Measurements from ENCODE around the gene GPR61.

Gene GPR61

GRCh38 chr1:109539676-109540075 lies at the start of gene GPR61:
GPR61 (plus strand) TSS chr1:109539872; CDS start chr1:109543023, 3,151 bp downstream.
- DNase-seq (ENCODE audit: low read depth in 1 of 2, low spot score in 1 of 2): no peak

GRCh38 chr1:109490029-109490933 lies 49.4 kb upstream of the GPR61 start:
- DNase-seq (ENCODE audit: low read depth in 1 of 2, low spot score in 1 of 2): peak; percentile 37 to 51

GRCh38 chr1:109490934-109491302 lies 48.8 kb upstream of the GPR61 start:
- DNase-seq (ENCODE audit: low read depth in 1 of 2, low spot score in 1 of 2): no peak

DNA sequence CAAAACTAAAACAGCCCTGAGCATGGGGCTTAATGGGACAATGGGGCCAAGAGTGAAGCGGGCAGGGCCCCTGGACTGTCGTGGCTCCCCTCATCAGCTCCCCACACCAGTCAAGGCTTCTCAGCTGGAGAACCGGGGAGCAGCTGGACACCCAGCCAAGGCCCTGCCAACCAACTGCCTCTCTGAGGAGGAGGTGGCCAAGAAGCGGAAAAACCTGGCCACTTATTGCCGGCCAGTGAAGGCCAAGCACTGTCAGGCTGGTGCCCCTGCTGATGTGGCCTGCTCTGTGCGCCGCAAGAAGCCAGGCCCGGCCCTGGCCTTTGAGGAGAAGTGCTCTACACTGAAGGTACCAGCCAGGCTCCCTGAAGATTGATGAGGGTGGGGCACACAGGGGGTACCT lies 48.3 kb upstream of the GPR61 start:
- DNase-seq (ENCODE audit: low read depth in 1 of 2, low spot score in 1 of 2): no peak

GRCh38 chr1:109492779-109493178 lies 46.9 kb upstream of the GPR61 start:
- DNase-seq (ENCODE audit: low read depth in 1 of 2, low spot score in 1 of 2): no peak

DNA sequence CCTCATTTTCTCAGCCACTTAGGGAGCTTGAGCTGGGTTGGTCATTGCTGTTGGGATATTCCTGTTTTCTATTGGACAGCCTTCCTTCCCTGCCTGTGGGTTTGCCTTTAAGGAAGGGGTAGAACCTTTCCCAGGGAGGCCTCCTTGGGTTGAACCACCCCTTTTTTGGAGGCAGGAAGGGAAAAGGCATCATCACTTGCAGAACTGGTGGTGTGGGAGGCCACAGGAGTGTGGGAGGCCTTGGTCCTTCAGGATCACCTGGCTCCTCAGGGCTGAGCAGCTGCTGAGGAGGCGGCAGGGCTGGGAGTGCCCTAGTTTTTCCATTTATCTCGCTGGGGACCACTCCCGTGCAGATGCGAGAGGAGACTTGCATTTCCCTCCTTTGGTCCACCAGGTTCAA lies 46.4 kb upstream of the GPR61 start:
- DNase-seq (ENCODE audit: low read depth in 1 of 2, low spot score in 1 of 2): no peak

DNA sequence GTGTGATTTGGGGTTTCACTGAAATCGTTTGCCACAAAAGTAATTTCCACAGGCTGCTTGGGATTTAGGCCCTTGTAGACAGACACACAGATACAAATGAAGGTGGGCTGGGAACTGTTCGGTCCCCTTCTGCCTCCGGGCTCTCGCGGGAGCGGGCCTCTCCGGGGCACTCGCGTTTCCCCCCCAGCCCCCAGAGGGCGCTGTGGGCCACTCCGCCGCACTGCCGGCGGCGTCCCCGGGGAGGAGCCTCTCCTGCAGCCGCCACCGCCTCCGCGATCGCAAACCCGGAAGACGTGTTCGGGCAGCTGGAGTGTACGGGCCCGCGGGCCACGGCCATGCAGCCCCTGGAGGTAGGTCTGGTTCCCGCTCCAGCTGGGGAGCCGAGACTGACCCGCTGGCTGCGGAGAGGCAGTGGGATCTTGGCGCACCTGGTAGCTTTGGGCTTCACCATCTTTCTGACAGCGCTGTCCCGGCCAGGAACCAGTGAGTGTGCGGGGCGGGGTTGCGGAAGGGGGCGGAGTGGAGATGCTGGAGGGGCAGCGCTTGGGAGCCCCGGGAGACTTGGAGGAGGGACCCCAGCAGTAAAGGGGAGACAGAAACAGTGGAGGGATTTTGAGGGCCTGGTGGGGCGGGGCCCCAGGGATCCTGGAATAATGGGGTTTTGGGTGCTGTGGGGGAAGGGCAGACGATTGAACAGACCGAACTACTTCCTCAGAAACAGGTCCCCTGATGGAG lies 45.7 kb upstream of the GPR61 start, which contains the start of gene CYB561D1:
TSS of gene CYB561D1 (plus strand) at position 290 of the 735 bp plus-strand sequence. CDS start at position 336, 46 bp downstream.
- DNase-seq (ENCODE audit: low read depth in 1 of 2, low spot score in 1 of 2): peak; percentile 82 to 85

GRCh38 chr1:109495738-109496137 lies 43.9 kb upstream of the GPR61 start:
- no peak for DNase-seq (ENCODE audit: low read depth in 1 of 2, low spot score in 1 of 2)

DNA sequence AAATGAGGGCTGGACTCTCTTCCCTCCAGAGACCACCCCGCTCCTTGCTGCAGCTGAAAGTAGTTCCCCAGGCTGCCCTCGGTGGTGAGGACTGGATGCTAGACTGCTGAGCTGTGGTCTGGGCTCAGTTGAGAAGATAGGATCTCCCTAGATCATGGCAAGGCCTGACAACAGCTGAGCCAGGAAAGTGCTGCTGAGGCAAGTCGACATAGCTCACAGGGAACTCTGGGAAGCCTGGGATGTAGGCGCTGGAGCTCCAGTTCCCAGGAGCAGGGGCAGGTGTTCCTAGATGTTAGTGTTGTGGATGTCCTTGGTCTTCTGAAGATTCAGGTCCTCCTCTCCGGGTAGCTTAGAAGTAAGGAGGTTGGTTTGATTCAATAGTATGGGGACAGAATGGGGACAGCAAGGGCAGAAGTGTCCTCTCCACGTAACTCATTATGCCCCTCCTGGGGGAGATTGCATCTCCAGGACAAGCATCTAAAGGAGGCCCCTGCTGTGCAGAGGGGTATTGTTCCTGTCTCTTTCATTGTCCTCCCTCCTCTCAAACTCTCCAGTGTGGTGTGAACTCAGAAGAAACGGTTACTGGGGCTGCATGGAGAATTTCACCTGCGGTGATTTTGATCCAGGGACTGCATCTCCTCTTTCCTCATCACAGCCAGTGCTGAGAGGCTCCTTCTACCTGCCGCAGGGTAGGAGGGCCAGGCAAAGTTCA lies 42.1 kb upstream of the GPR61 start:
- DNase-seq (ENCODE audit: low read depth in 1 of 2, low spot score in 1 of 2): no peak

- DNase-seq (ENCODE audit: low read depth in 1 of 2, low spot score in 1 of 2): no peak
Observed at GRCh38 chr1:109498161-109498801, 41.4 kb upstream of the GPR61 start.

DNA sequence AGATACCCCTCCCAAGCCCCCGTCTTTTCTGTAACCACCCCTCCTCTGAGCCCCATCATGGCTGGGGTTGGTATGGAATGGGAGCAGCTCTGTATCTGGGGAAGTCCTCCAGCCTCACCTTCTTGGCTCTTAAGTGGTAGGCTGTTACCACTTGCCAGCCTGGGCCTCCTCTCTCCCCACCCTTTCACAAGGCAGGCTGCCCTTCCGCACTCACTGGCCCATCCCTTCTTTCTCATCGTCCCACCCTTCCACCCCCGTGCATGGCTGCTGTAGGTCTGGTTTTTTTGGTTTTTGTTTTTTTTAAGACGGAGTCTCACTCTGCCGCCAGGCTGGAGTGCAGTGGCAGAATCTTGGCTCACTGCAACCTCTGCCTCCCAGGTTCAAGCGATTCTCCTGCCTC lies 40.6 kb upstream of the GPR61 start:
- no peak for DNase-seq (ENCODE audit: low read depth in 1 of 2, low spot score in 1 of 2)

DNA sequence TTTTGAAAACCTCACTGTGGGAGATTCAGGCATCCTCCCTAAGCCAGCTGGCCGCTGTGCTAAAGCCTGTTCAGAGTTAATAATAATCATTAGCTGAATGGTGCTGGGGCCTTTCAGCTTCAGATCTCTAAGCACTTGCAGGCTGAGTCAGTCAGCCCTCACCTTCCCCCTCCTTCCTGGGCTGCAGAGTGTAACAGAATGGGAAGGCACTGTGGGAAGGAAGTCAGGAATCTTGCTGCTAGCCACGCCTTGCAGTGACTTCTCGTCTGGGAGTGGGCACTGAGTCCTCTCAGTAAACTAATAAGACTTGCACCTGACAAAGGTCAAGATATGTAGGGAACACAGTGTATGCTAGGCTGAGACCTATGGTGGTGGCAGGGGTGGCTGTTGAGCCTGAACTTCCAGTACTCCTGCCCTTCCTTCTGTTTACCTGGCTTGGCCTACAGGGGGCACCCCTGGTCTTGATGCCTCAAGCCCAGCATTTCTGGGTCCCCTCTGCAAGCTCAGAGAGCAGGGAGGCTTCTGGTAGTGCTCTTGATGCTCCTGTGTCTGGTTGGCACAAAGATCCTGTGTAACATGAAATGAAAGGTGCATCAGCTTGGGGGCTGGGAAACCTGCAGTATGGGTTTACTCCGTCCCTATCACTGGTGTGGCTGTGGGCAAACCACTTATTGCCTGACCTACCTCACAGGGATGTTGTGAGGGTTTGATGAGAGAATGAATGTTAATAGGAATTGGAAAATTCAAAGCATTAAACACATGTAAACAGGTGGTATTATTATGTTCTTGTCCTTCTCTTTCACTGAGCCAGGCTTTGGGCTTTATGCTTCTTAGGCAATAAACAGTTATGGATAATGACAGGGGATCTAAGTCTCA lies 39.8 kb upstream of the GPR61 start:
- peak in 1 of 2 donors; percentile 33 for DNase-seq (ENCODE audit: low read depth in 1 of 2, low spot score in 1 of 2)

DNA sequence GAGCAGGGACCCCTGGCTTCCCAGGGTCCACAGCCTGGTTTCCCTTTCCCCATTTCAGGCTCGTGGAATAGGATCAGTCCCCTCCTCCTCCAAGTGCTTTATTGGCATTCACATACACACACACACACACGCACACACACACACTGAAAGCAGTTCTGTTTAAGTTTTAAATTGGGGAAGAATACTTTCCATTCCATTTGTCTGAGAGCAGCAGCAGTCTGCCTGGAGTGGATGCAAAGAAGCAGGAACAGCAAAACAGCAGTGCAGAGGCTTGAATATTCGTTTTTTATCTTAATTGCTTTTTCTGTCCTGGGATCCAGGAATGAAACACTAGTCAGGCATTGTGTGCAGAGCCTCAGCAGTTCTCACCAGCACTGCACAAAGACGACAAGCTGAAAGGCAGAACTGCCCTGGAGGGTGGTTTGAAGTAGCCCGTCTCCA lies 38.7 kb upstream of the GPR61 start:
- DNase-seq (ENCODE audit: low read depth in 1 of 2, low spot score in 1 of 2): no peak

GRCh38 chr1:109501644-109502363 lies 37.9 kb upstream of the GPR61 start:
- DNase-seq (ENCODE audit: low read depth in 1 of 2, low spot score in 1 of 2): no peak

DNA sequence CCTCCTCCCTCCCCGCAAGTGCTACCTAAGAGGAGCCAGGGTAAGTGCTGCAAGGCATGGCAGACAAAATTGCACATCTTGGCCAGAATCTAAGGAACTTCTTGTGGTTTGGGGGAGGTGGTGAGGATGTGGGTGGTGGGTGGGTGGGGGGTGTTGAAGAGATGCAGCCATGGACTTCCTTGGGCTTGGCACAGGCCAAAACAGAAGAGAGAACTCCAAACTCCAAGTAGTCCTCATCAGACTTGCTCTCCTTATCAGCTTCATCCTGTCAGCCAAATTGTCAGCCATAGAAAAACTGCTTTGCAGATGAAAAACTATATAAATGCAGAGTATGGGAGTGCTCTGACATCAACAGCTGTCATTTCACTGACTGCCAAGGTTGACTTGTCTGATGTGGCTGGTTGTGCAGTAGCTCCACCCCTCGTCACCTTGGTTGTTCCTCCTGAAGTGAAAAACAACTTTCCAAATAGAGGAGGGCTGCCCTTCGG lies 37.3 kb upstream of the GPR61 start:
- no peak for DNase-seq (ENCODE audit: low read depth in 1 of 2, low spot score in 1 of 2)

DNA sequence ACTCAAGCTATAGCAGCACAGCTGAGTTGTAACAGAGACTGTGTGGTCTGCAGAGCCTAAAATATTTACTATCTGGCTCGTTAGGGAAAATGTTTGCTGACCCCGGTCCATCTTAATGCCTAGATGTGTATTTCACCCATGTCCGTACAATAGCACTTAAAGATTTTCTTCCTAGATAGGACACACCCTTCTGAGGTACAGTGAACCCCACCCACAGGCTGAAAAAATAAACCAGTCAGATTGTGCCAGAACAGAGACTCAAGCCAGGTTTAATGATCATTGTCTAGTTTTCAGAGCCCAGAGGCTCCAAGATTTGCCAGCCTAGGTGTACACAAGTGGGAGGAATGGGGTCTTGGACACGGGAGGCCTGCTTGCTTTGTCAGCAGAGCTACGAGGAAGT lies 35.7 kb upstream of the GPR61 start:
- no peak for DNase-seq (ENCODE audit: low read depth in 1 of 2, low spot score in 1 of 2)

DNA sequence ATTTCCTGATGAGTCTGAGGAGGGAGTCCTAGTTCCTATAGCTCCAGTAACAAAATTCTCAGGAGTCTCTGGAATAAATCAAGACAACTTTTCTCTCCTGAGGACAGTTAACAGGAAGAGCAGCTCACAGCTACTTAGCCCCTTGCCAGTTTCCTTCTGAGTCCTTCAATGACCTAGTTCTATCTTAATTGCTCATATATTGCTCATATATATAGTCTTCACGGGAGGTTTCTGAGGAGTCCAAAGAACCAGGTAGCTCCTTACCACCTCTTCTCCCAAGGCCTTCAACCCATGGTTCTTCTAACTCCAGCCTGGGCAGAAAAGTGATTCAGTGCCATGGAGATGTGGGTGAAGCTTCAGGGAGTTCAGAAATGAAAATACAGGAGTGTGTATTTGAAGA lies 34.7 kb upstream of the GPR61 start:
- DNase-seq (ENCODE audit: low read depth in 1 of 2, low spot score in 1 of 2): no peak

GRCh38 chr1:109508001-109508872 lies 31.4 kb upstream of the GPR61 start:
- no peak for DNase-seq (ENCODE audit: low read depth in 1 of 2, low spot score in 1 of 2)

All from activated T-helper 1 cell treated with anti-CD3 and anti-CD28 coated beads, Interleukin-2, amount 50 U/mL, for 16 hours (primary cell).